Gastrocnemius medialis (tissue), 4 donors: Measurements from ENCODE around the gene PRKACA.

Experiments used
- POLR2A ChIP-seq, 2 donors: fragments of 450-650 bp; IDR thresholded peaks; one replicate each; pipeline ENCODE4 v1.6.1; 2017; ENCODE audit warnings: antibody characterized with exemption in 2 of 2, mild to moderate bottlenecking in 2 of 2, moderate library complexity in 2 of 2
- TF ChIP-seq, protein P1 (sequence below), 5 experiments: fragments of 450-650 bp in 3 of 5; fragments of 200-600 bp in 2 of 5; sonication (generic) in 2 of 5; IDR thresholded peaks in 4 of 5; conservative IDR thresholded peaks in 1 of 5; 1 replicate in 4 of 5; 2 replicates in 1 of 5; pipeline ENCODE4 v1.5.1; 2016 to 2019; ENCODE audit warnings: antibody characterized with exemption in 5 of 5, mild to moderate bottlenecking in 3 of 5, moderate library complexity in 3 of 5

DNA sequence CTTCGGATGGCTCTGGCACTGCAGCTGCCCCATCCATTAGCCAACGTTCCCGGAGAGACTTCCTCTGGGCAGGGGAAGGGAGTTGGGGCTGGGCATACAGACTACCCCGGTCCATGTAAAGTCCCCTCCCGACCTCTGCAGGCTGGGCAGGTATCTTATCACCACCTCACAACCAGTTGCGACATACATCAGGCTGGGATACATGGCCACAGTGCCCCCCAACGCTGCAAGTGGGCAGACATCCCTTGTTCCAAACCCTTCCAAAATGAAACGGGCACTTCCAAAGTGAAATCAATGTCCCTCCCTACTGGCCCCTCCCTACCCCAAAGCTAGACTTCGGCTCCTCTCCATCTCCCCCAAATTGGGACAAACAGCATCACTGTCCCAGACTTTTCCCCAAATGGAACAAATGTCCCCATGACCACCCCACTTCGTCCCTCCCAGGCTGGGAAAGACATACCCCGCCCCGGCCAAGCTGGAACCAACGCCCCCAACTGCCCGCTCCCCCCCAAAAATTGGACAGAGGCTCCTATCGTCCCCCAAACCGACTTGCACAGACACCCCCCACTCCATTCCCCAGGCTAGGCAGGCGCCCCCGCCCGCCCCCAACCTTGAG, 60.7 kb downstream of the PRKACA start:
- TF ChIP-seq, protein P1, sequence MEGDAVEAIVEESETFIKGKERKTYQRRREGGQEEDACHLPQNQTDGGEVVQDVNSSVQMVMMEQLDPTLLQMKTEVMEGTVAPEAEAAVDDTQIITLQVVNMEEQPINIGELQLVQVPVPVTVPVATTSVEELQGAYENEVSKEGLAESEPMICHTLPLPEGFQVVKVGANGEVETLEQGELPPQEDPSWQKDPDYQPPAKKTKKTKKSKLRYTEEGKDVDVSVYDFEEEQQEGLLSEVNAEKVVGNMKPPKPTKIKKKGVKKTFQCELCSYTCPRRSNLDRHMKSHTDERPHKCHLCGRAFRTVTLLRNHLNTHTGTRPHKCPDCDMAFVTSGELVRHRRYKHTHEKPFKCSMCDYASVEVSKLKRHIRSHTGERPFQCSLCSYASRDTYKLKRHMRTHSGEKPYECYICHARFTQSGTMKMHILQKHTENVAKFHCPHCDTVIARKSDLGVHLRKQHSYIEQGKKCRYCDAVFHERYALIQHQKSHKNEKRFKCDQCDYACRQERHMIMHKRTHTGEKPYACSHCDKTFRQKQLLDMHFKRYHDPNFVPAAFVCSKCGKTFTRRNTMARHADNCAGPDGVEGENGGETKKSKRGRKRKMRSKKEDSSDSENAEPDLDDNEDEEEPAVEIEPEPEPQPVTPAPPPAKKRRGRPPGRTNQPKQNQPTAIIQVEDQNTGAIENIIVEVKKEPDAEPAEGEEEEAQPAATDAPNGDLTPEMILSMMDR (IDR thresholded peaks at IDR 0.05 in 4 of 5, conservative IDR thresholded peaks at IDR 0.05 in 1 of 5) = no peak
- TF ChIP-seq POLR2A (IDR thresholded peaks at IDR 0.05) = no peak
